HepG2 (cell line): Measurements from ENCODE around the gene FUT1. TPM values are rescaled to one million over a fixed set of nuclear protein-coding genes. Genes with fewer than 3 reads are reported as not detected.
A peak's percentile ranks its signal among the peaks of the same experiment; 100 is the strongest.

ENCODE experiments used
- ATAC-seq: fragments of 200-7000 bp; cut with Tn5 transposase; 3 replicates; pipeline ENCODE4 v1.9.1; 2020; ENCODE audit warnings: mild to moderate bottlenecking, moderate library complexity
- BruUV-seq: library from RNA; stranded (reverse); fragments of 400-500 nt; replicated peaks from 2 replicates; lab custom pipeline; 2021; lab: Mats Ljungman, UMichigan
- CTCF ChIA-PET: fragments of 300-600 bp; formaldehyde crosslinking; extraction: SDS; loops from one replicate; lab custom pipeline; 2021; ENCODE audit warnings: low total read pairs, inconsistent platforms, low intra/inter-chr PET ratio; lab: Yijun Ruan, JAX
- POLR2A ChIA-PET: fragments of 350-600 bp; sonication (Branson Sonifier 250); formaldehyde crosslinking; loops from one replicate; lab custom pipeline; 2020; ENCODE audit warnings: antibody characterized with exemption, inconsistent platforms; lab: Yijun Ruan, JAX
- DNase-seq: peaks from one replicate; pipeline ENCODE4 v3.0.0-alpha.2; 2015; ENCODE audit warnings: low spot score
- FAIRE-seq: peaks from 3 replicates; lab custom pipeline; 2011; peaks lifted over from hg19 to GRCh38; lab: Jason Lieb, UNC
- H2AFZ ChIP-seq: one replicate; pipeline ENCODE4 v1.6.1; 2011; ENCODE audit warnings: low read length, inconsistent platforms
- H3K27ac ChIP-seq: fragments of 300-600 bp; 3 replicates; pipeline ENCODE4 v1.8.0; 2011; ENCODE audit warnings: mixed run types, mild to moderate bottlenecking, mixed read lengths, low read length, inconsistent platforms; ENCODE audit not compliant: insufficient read depth; ENCODE audit errors: extremely low read length
- H3K27me3 ChIP-seq, 2 experiments: fragments of 200-600 bp in 1 of 2; 2 replicates in 1 of 2; 3 replicates in 1 of 2; pipeline versions ENCODE4 v1.6.0 to v1.8.0; 2011; ENCODE audit warnings: low read length in 2 of 2, mild to moderate bottlenecking in 2 of 2, moderate library complexity in 2 of 2, inconsistent platforms in 1 of 2; ENCODE audit not compliant: insufficient read depth in 2 of 2, control insufficient read depth in 1 of 2
- H3K36me3 ChIP-seq, 2 experiments: fragments of 200-600 bp in 1 of 2; replicated peaks in 1 of 2; 2 replicates in 1 of 2; 3 replicates in 1 of 2; pipeline versions ENCODE4 v1.5.1 to v1.8.0; 2011; ENCODE audit warnings: low read length in 2 of 2, inconsistent platforms in 1 of 2; ENCODE audit not compliant: insufficient read depth in 2 of 2, control insufficient read depth in 1 of 2
- H3K4me1 ChIP-seq: 2 replicates; pipeline ENCODE4 v1.5.1; 2012; ENCODE audit warnings: low read length, inconsistent platforms; ENCODE audit not compliant: insufficient read depth
- H3K4me2 ChIP-seq: 2 replicates; pipeline ENCODE4 v1.6.0; 2011; ENCODE audit warnings: low read depth, low read length, inconsistent platforms
- H3K4me3 ChIP-seq, 3 experiments: fragments of 200-600 bp in 1 of 3; sonication (generic), shearing (Covaris generic) in 1 of 3; replicated peaks in 1 of 3; 2 replicates each; pipeline ENCODE4 v1.5.1; 2011 to 2016; ENCODE audit warnings: low read length in 3 of 3, inconsistent platforms in 2 of 3, low read depth in 2 of 3, mild to moderate bottlenecking in 2 of 3, control low read depth in 1 of 3, mixed read lengths in 1 of 3; ENCODE audit not compliant: insufficient read depth in 1 of 3
- H3K79me2 ChIP-seq: one replicate; pipeline ENCODE4 v1.6.1; 2011; ENCODE audit warnings: low read length, inconsistent platforms; ENCODE audit not compliant: insufficient read depth
- H3K9ac ChIP-seq: 2 replicates; pipeline ENCODE4 v1.6.0; 2011; ENCODE audit warnings: mild to moderate bottlenecking, low read depth, low read length, inconsistent platforms; ENCODE audit not compliant: insufficient read depth
- H3K9me3 ChIP-seq: 2 replicates; pipeline ENCODE4 v1.5.1; 2012; ENCODE audit warnings: mild to moderate bottlenecking, low read length
- H4K20me1 ChIP-seq: 2 replicates; pipeline ENCODE4 v1.6.0; 2011; ENCODE audit warnings: inconsistent platforms, mild to moderate bottlenecking, low read length, moderate library complexity; ENCODE audit not compliant: insufficient read depth
- AKAP8 ChIP-seq: sonication (generic); formaldehyde crosslinking; IDR thresholded peaks from 2 replicates; pipeline ENCODE4 v1.5.1; 2020; ENCODE audit warnings: mild to moderate bottlenecking, missing genetic modification reagents
- CREB1 ChIP-seq, 2 experiments: fragments of 450-650 bp in 1 of 2; IDR thresholded peaks; 2 replicates each; pipeline ENCODE4 v1.6.1; 2016 to 2017; ENCODE audit warnings: control low read depth in 1 of 2, mild to moderate bottlenecking in 1 of 2, missing compliant biosample characterization in 1 of 2, missing genetic modification characterization in 1 of 2
- FOXA3 ChIP-seq: IDR thresholded peaks from 2 replicates; pipeline ENCODE4 v1.6.1; 2016; ENCODE audit warnings: missing genetic modification reagents, missing compliant biosample characterization
- HCFC1 ChIP-seq: fragments of 150-350 bp; IDR thresholded peaks from 2 replicates; pipeline ENCODE4 v1.6.1; 2014; ENCODE audit warnings: low read depth, low read length
- HNRNPK ChIP-seq: fragments of 200-400 bp; formaldehyde crosslinking; IDR thresholded peaks from 2 replicates; pipeline ENCODE4 v1.6.1; 2018; ENCODE audit warnings: low read length, low read depth, moderate library complexity, mild to moderate bottlenecking; ENCODE audit not compliant: poor library complexity, severe bottlenecking
- HNRNPL ChIP-seq: fragments of 200-400 bp; formaldehyde crosslinking; IDR thresholded peaks from 2 replicates; pipeline ENCODE4 v1.6.1; 2017; ENCODE audit warnings: mild to moderate bottlenecking, low read depth, low read length
- MLXIP ChIP-seq: sonication (generic); formaldehyde crosslinking; IDR thresholded peaks from 2 replicates; pipeline ENCODE4 v1.9.0; 2021; ENCODE audit warnings: missing genetic modification reagents, borderline replicate concordance
- PRDM4 ChIP-seq: sonication (generic); formaldehyde crosslinking; IDR thresholded peaks from 2 replicates; pipeline ENCODE4 v1.9.0; 2021; ENCODE audit warnings: missing genetic modification reagents, borderline replicate concordance
- SP2 ChIP-seq: sonication (generic); formaldehyde crosslinking; IDR thresholded peaks from 2 replicates; pipeline ENCODE4 v1.5.1; 2020; ENCODE audit warnings: mild to moderate bottlenecking, missing genetic modification reagents
- SUZ12 ChIP-seq: fragments of 150-350 bp; IDR thresholded peaks from 2 replicates; pipeline ENCODE4 v1.6.1; 2014; ENCODE audit warnings: low read depth, low read length
- TCF7 ChIP-seq: sonication (generic); IDR thresholded peaks from 2 replicates; pipeline ENCODE4 v1.6.1; 2016; ENCODE audit warnings: antibody characterized with exemption, low read depth
- TGIF2 ChIP-seq: IDR thresholded peaks from 2 replicates; pipeline ENCODE4 v1.6.1; 2016; ENCODE audit warnings: control low read depth, missing compliant biosample characterization
- THAP11 ChIP-seq: IDR thresholded peaks from 2 replicates; pipeline ENCODE4 v1.6.1; 2016; ENCODE audit warnings: missing biosample characterization, missing genetic modification reagents
- XBP1 ChIP-seq: sonication (generic); formaldehyde crosslinking; IDR thresholded peaks from 2 replicates; pipeline ENCODE4 v1.5.0; 2020; ENCODE audit warnings: missing genetic modification reagents
- ZKSCAN5 ChIP-seq: sonication (generic); formaldehyde crosslinking; IDR thresholded peaks from 2 replicates; pipeline ENCODE4 v1.5.1; 2020; ENCODE audit warnings: mild to moderate bottlenecking, missing genetic modification reagents
- ZNF20 ChIP-seq: sonication (generic); formaldehyde crosslinking; IDR thresholded peaks from 2 replicates; pipeline ENCODE4 v1.4.0; 2020; ENCODE audit warnings: mild to moderate bottlenecking, moderate library complexity, missing genetic modification reagents
- ZNF331 ChIP-seq: sonication (generic); formaldehyde crosslinking; IDR thresholded peaks from 2 replicates; pipeline ENCODE4 v1.4.0; 2020; ENCODE audit warnings: missing genetic modification reagents
- ZNF709 ChIP-seq: sonication (generic); formaldehyde crosslinking; IDR thresholded peaks from 2 replicates; pipeline ENCODE4 v1.5.0; 2020; ENCODE audit warnings: mild to moderate bottlenecking, missing genetic modification reagents
- ZNF768 ChIP-seq: sonication (generic); formaldehyde crosslinking; IDR thresholded peaks from 2 replicates; pipeline ENCODE4 v1.4.0; 2020; ENCODE audit warnings: missing genetic modification reagents
- ZNF776 ChIP-seq: sonication (generic); formaldehyde crosslinking; IDR thresholded peaks from 2 replicates; pipeline ENCODE4 v1.4.0; 2020; ENCODE audit warnings: mild to moderate bottlenecking, missing genetic modification reagents
- WGBS: methylation state at CpG from one replicate; pipeline ENCODE4 v1.1.6; 2017; ENCODE audit warnings: low lambda C conversion rate; 5-methylcytosine and 5-hydroxymethylcytosine counted together
- in situ Hi-C: cut with HindIII; loops from 2 replicates; pipeline ENCODE4 v1.10.0; 2017; ENCODE audit warnings: low pct_unique_long_range_greater_than_20kb; ENCODE audit not compliant: extremely low pct_ligation_motif_present
- intact Hi-C: fragments of 100-400 bp; cut with micrococcal nuclease; formaldehyde crosslinking; loops from one replicate; pipeline ENCODE4 v1.10.0; 2022; ENCODE audit not compliant: unreplicated experiment
- polyA plus RNA-seq, 8 experiments: library from polyadenylated mRNA; depleted of rRNA in 3 of 8; stranded (reverse) in 7 of 8; unstranded in 1 of 8; fragments of >200 nt; fragmentation: Illumina TruSeq in 4 of 8; extraction: Trizol in 4 of 8; gene quantifications; 2 replicates each; pipeline versions ENCODE4 v1.2.1 to v1.2.3, GENCODE V29; 2011 to 2016; ENCODE audit warnings: low read depth in 4 of 8, missing spikeins in 1 of 8, mixed read lengths in 1 of 8; ENCODE audit not compliant: insufficient read depth in 1 of 8
- total RNA-seq, 5 experiments: library from RNA; depleted of rRNA; stranded (reverse); fragments of >200 nt; fragmentation: Illumina TruSeq; extraction: Trizol; gene quantifications; 2 replicates each; pipeline ENCODE4 v1.2.3, GENCODE V29; 2016; ENCODE audit warnings: low read depth in 1 of 5

The FUT1 gene
- total and polyA plus RNA-seq, 2 of the 13 experiments (the other 11 are each of a cell fraction or from before 2014, with no cell fraction given) = 0.07 to 1.1 TPM

GRCh38 chr19:48724796-48725753, 27.4 kb downstream of the FUT1 start (continued):
- no peak for TF ChIP-seq PRDM4 (CRISPR knock-in tag)
- peak; percentile 5; the same call in 1 of the 2 replicates for TF ChIP-seq CREB1 (IDR thresholded peaks at IDR 0.05)
- peak; percentile 60 for TF ChIP-seq CREB1 (CRISPR knock-in tag; IDR thresholded peaks at IDR 0.05)
- TF ChIP-seq THAP11 = peak; percentile 99
- peak; percentile 83 for TF ChIP-seq SUZ12
- peak; percentile 89 for TF ChIP-seq HCFC1
- no peak for TF ChIP-seq ZNF776
- TF ChIP-seq HNRNPL = no peak

- no peaks in the 10 kb centered on the region for H3K36me3 ChIP-seq
- no peak for TF ChIP-seq XBP1 (CRISPR knock-in tag)
- TF ChIP-seq SP2 (CRISPR knock-in tag) = no peak
- TF ChIP-seq ZNF20 (CRISPR knock-in tag) = no peak
- no peak for TF ChIP-seq AKAP8 (CRISPR knock-in tag)
- no peak for TF ChIP-seq FOXA3 (CRISPR knock-in tag)
- TF ChIP-seq MLXIP (CRISPR knock-in tag) = no peak
- no peak for TF ChIP-seq TGIF2 (CRISPR knock-in tag)
- TF ChIP-seq ZNF768 = no peak
- TF ChIP-seq TCF7 = no peak
- no peak for TF ChIP-seq ZKSCAN5 (CRISPR knock-in tag)
- no peak for TF ChIP-seq ZNF331
- TF ChIP-seq HNRNPK = no peak
- no peak for TF ChIP-seq ZNF709 (CRISPR knock-in tag)
Measured at GRCh38 chr19:48722196-48722708, 30.2 kb downstream of the FUT1 start.

More at GRCh38 chr19:48722196-48722708, 30.2 kb downstream of the FUT1 start:
- H3K4me3 ChIP-seq = no peak overlapping the region
- peaks cover 46% of the 10 kb centered on the region for H3K4me1 ChIP-seq
- FAIRE-seq (no peak), DNase-seq (no peak), ATAC-seq (no peak)
- H4K20me1 ChIP-seq = no peaks in the 10 kb centered on the region
- no peaks in the 10 kb centered on the region for H3K9me3 ChIP-seq
- in situ Hi-C loops (no loop called here), intact Hi-C loops (no loop called here)
- POLR2A ChIA-PET = no interaction called here
- H3K4me2 ChIP-seq = no peak overlapping the region
- 83% methylated on average over 11 of the region's 11 CpGs for WGBS
- H2AFZ ChIP-seq = no peak overlapping the region
- no peaks in the 10 kb centered on the region for H3K79me2 ChIP-seq
- H3K9ac ChIP-seq = no peak overlapping the region
- CTCF ChIA-PET = no interaction called here
- no TSS peak for BruUV-seq
- H3K27me3 ChIP-seq = no peaks in the 10 kb centered on the region; a peak in 1 of 5 replicates
- H3K27ac ChIP-seq = no peak overlapping the region
